Breast epithelium (tissue), 3 donors: Measurements from ENCODE around the gene IRGQ.

Source experiments
- POLR2A ChIP-seq: fragments of 450-650 bp; IDR thresholded peaks from one replicate; pipeline ENCODE4 v1.6.1; 2016; ENCODE audit warnings: antibody characterized with exemption, mild to moderate bottlenecking, moderate library complexity
- TF ChIP-seq, protein P1 (sequence below), 3 donors: fragments of 450-650 bp; IDR thresholded peaks; one replicate each; pipeline ENCODE4 v1.5.1; 2016 to 2017; ENCODE audit warnings: antibody characterized with exemption in 3 of 3, mild to moderate bottlenecking in 3 of 3, moderate library complexity in 3 of 3

DNA sequence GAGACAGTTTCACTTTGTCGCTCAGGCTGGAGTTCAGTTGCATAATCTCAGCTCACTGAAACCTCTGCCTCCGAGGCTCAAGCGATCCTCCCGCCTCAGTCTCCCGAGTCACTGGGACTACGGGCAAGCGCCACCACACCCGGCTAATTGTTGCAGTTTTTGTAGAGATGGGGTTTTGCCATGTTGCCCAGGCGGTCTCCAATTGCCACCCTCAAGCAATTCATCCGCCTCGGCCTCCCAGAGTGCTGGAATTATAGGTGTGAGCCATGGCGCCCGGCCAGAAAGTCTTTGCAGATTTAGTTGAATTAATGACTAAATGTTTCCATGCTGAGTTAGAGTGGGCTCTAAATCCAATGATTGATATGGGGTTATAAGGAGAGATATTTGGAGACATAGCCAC lies 48.2 kb upstream of the IRGQ start:
- TF ChIP-seq, protein P1, sequence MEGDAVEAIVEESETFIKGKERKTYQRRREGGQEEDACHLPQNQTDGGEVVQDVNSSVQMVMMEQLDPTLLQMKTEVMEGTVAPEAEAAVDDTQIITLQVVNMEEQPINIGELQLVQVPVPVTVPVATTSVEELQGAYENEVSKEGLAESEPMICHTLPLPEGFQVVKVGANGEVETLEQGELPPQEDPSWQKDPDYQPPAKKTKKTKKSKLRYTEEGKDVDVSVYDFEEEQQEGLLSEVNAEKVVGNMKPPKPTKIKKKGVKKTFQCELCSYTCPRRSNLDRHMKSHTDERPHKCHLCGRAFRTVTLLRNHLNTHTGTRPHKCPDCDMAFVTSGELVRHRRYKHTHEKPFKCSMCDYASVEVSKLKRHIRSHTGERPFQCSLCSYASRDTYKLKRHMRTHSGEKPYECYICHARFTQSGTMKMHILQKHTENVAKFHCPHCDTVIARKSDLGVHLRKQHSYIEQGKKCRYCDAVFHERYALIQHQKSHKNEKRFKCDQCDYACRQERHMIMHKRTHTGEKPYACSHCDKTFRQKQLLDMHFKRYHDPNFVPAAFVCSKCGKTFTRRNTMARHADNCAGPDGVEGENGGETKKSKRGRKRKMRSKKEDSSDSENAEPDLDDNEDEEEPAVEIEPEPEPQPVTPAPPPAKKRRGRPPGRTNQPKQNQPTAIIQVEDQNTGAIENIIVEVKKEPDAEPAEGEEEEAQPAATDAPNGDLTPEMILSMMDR (IDR thresholded peaks at IDR 0.05), result no peak
- TF ChIP-seq POLR2A, result no peak
